Heart left ventricle (tissue), 16 donors: ENCODE results near the gene PMF1. TPM values are rescaled to one million over a fixed set of nuclear protein-coding genes. Genes with fewer than 3 reads are reported as not detected.

Experiments used
- ATAC-seq, 4 donors: fragments of 200-7000 bp; cut with Tn5 transposase; one replicate each; pipeline ENCODE4 v1.9.1; 2020 to 2022; ENCODE audit warnings: moderate library complexity in 4 of 4, mild to moderate bottlenecking in 3 of 4, moderate number of reproducible peaks in 1 of 4
- DNase-seq, 5 donors: peaks; one replicate each; pipeline ENCODE4 v3.0.0-alpha.2; 2020
- H3K27ac ChIP-seq, 12 donors: fragments of 200-600 bp; sonication (generic) in 4 of 12; one replicate each; pipeline versions ENCODE4 v1.5.0 to v1.8.0; 2016 to 2022; ENCODE audit warnings: mild to moderate bottlenecking in 2 of 12
- H3K27me3 ChIP-seq, 9 donors: fragments of 200-600 bp; sonication (generic) in 2 of 9; one replicate each; pipeline versions ENCODE4 v1.5.1 to v1.8.0; 2016 to 2022; ENCODE audit warnings: mild to moderate bottlenecking in 3 of 9
- H3K36me3 ChIP-seq, 9 donors: fragments of 200-600 bp; sonication (generic) in 2 of 9; one replicate each; pipeline versions ENCODE4 v1.5.0 to v1.8.0; 2018 to 2022; ENCODE audit warnings: mild to moderate bottlenecking in 2 of 9
- H3K4me1 ChIP-seq, 12 donors: fragments of 200-600 bp; sonication (generic) in 4 of 12; one replicate each; pipeline versions ENCODE4 v1.5.0 to v1.8.0; 2016 to 2022; ENCODE audit warnings: mild to moderate bottlenecking in 3 of 12
- H3K4me3 ChIP-seq, 12 donors: fragments of 200-600 bp; sonication (generic) in 4 of 12; one replicate each; pipeline versions ENCODE4 v1.5.0 to v1.8.0; 2017 to 2022; ENCODE audit warnings: mild to moderate bottlenecking in 9 of 12, moderate library complexity in 4 of 12
- H3K9me3 ChIP-seq, 12 donors: fragments of 200-600 bp; sonication (generic) in 4 of 12; one replicate each; pipeline versions ENCODE4 v1.5.0 to v1.8.0; 2016 to 2022; ENCODE audit warnings: mild to moderate bottlenecking in 1 of 12
- CTCF ChIP-seq, 12 donors: fragments of 200-600 bp; sonication (generic) in 4 of 12; IDR thresholded peaks; one replicate each; pipeline versions ENCODE4 v1.5.0 to v1.8.0; 2018 to 2022; ENCODE audit warnings: antibody characterized with exemption in 12 of 12, mild to moderate bottlenecking in 5 of 12
- POLR2A ChIP-seq, 2 donors: fragments of 450-650 bp; IDR thresholded peaks; one replicate each; pipeline ENCODE4 v1.6.1; 2017; ENCODE audit warnings: antibody characterized with exemption in 2 of 2, mild to moderate bottlenecking in 2 of 2, moderate library complexity in 2 of 2
- WGBS, 4 donors: extraction: QIAGEN DNeasy Blood & Tissue Kit in 2 of 4; methylation state at CpG; one replicate each; pipeline versions ENCODE4 v1.1.5 to v1.1.7; 2013 to 2018; 5-methylcytosine and 5-hydroxymethylcytosine counted together
- intact Hi-C, 10 donors: fragments of 100-400 bp; cut with DNase I; formaldehyde crosslinking; loops; one replicate each; pipeline versions ENCODE4 v1.11.1 to v1.14.2; 2022
- polyA plus RNA-seq, 2 donors: library from polyadenylated mRNA; stranded (reverse); fragments of 200-250 nt; gene quantifications; one replicate each; pipeline ENCODE4 v1.2.3, GENCODE V29; 2013
- total RNA-seq, 9 donors: library from RNA; depleted of rRNA in 2 of 9; stranded (reverse); fragments of >200 nt in 2 of 9; fragmentation: NEBNext Ultra II Directional in 3 of 9; extraction: Animal tissue kit (Norgen Biotek cat#: 25700) in 3 of 9; gene quantifications; one replicate each; pipeline versions ENCODE4 v1.1.0 to v1.2.4, GENCODE V29; 2016 to 2023
- donor health status: ischemic (EF 13 %, LVEDD 7.1; RV severe dilation, severe dysfunction).
- donor health status: healthy with polysubstance abuse.
- donor health status: DM: no; HTN: yes; CAD: no.
- donor health status: DM: no; HTN: no; CAD: no.
- donor health status: ischemic (EF 25% LVEDD 6.9; RV normal size, moderate dysfunction).
- donor health status: ischemic (EF 25% LVEDD 5.7; RV mildly dilated, moderate dysfunction).
- donor health status: healthy.
- donor health status: DM: yes; HTN: yes; CAD: no.
- donor health status: ischemic (EF 35%, LVEDD 5.7; RV mildly dilated, moderate dysfunction).
- donor health status: nonischemic (EF 11% LVEDD 7.7; RV severe dilation, severe dysfunction).
- donor health status: DM: yes; HTN: yes; CAD: no.
- donor health status: PGD.
- donor health status: ischemic (EF 29% LVEDD 5.4; RV normal size, mild dysfunction).
- donor health status: nonischemic (EF 23%, LVEDD 6.1; RV moderate dilation, normal function).

PMF1 gene
- total and polyA plus RNA-seq, 11 donors: 57.8 to 122 (median 68.2) TPM

DNA sequence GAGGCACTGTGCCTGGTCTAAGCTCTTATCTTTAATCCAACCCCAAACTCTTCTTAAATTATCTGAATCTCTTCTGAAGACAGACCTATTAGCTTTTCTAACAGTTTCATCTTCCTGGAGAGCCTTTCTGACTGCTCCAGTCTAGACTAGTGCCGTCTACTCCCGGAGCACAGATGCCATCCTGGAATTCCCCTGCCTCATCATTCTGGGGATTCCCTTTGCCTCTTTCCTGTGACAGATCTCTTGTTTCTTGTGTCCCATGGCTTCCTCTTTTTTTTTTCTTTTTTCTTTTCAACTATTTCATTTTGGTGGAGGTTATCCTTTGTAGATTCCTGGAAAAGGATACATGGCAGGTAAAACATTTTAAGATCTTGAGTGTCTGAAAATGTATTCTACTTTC is 47.7 kb upstream of the PMF1 start:
- 60 to 75% (median 63%) methylated on average over 2 of the region's 2 CpGs for WGBS, 4 donors

GRCh38 chr1:156167536-156167935 is 45.3 kb upstream of the PMF1 start:
- Histone ChIP-seq H3K4me3 (no peak overlapping the region), H3K9me3 (no peaks in the 10 kb centered on the region), H3K27ac (no peak overlapping the region), H3K36me3 (peaks cover 0 to 4% (median 0%) of the 10 kb centered on the region in 9 donors), H3K27me3 (no peaks in the 10 kb centered on the region), H3K4me1 (peaks cover 0 to 19% (median 4%) of the 10 kb centered on the region in 12 donors)
- no peak for TF ChIP-seq CTCF (IDR thresholded peaks at IDR 0.05)
- no peak for TF ChIP-seq POLR2A (IDR thresholded peaks at IDR 0.05)
- WGBS, 4 donors: 58 to 71% (median 64%) methylated on average over 5 of the region's 5 CpGs
- no peak for ATAC-seq
- DNase-seq: no peak
- intact Hi-C loops: no loop called here

More for the DNA sequence above, 47.7 kb upstream of the PMF1 start:
- Histone ChIP-seq H3K27ac (peak overlapping the region in 1 of 12 donors; percentile 21), H3K9me3 (no peaks in the 10 kb centered on the region), H3K27me3 (no peaks in the 10 kb centered on the region), H3K4me3 (no peak overlapping the region), H3K4me1 (peaks cover 3 to 39% (median 20%) of the 10 kb centered on the region in 12 donors), H3K36me3 (no peaks in the 10 kb centered on the region)
- intact Hi-C loops: no loop called here
- TF ChIP-seq POLR2A (IDR thresholded peaks at IDR 0.05) (no peak), CTCF (IDR thresholded peaks at IDR 0.05) (no peak)
- ATAC-seq (no peak), DNase-seq (no peak)

DNA sequence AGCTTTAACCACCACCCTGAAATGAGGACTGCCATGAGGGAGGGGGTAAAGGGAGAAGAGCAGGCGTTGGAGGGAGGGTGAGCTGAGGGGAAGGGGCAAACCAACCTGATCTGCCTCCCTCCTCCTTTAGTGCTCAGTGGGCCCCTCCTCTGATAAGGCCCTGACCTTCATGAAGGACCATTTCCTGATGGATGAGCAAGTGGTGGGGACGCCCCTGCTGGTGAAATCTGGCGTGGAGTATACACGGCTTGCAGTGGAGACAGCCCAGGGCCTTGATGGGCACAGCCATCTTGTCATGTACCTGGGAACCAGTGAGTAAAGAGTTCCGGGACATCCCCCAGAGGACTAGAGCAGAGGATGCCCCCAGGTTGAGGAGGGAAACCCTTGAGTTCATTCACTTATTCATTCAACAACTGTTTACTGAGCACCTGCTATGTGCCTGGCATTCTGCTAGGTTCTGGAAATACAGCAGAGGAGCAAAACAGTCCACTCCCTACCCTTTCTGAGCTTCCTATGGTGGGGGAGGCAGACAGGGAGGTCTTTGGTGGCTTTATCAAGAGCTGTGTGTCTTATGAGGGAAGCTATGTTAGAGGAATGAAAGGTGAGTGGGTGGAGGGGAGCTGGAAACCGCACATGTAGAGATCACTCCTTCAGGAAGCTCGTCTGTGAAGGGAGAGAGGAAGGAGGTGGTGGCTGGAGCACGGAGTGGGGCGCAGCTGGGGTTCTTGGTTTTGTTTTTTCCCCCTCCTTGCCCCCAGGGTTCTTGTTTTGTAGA is 39.9 kb upstream of the PMF1 start:
- no peak overlapping the region for H3K27ac ChIP-seq
- H3K36me3 ChIP-seq: peaks cover 0 to 34% (median 0%) of the 10 kb centered on the region in 9 donors
- intact Hi-C loops: no loop called here
- no peaks in the 10 kb centered on the region for H3K9me3 ChIP-seq
- no peak overlapping the region for H3K4me3 ChIP-seq
- ATAC-seq (no peak), DNase-seq (no peak)
- H3K27me3 ChIP-seq: no peaks in the 10 kb centered on the region
- no peak for TF ChIP-seq CTCF (IDR thresholded peaks at IDR 0.05)
- no peaks in the 10 kb centered on the region for H3K4me1 ChIP-seq
- 70 to 91% (median 82%) methylated on average over 9 of the region's 9 CpGs for WGBS, 4 donors

- no peaks in the 10 kb centered on the region for H3K4me1 ChIP-seq
- no peaks in the 10 kb centered on the region for H3K9me3 ChIP-seq
- intact Hi-C loops: no loop called here
- ATAC-seq (peak in 1 of 4 donors; percentile 34), DNase-seq (no peak)
- WGBS, 4 donors: 86 to 89% (median 88%) methylated on average over 5 to 12 of the region's 12 CpGs
- H3K27ac ChIP-seq: no peak overlapping the region
- peaks cover 0 to 30% (median 0%) of the 10 kb centered on the region in 9 donors for H3K36me3 ChIP-seq
- peaks cover 0 to 13% (median 0%) of the 10 kb centered on the region in 9 donors for H3K27me3 ChIP-seq
- H3K4me3 ChIP-seq: no peak overlapping the region
- TF ChIP-seq CTCF (IDR thresholded peaks at IDR 0.05): no peak
Observed at GRCh38 chr1:156176610-156177210, 36.1 kb upstream of the PMF1 start.
